IMR-90 (cell line): ENCODE data around the gene ST8SIA4. TPM values are rescaled to one million over a fixed set of nuclear protein-coding genes. Genes with fewer than 3 reads are reported as not detected.

Source experiments
- ATAC-seq: fragments of 200-7000 bp; cut with Tn5 transposase; 2 replicates; pipeline ENCODE4 v1.9.1; 2020; ENCODE audit warnings: low read depth, mild to moderate bottlenecking, moderate library complexity
- BruUV-seq: library from RNA; stranded (reverse); fragments of 400-500 nt; replicated peaks from 2 replicates; lab custom pipeline; 2021; lab: Mats Ljungman, UMichigan
- CTCF ChIA-PET: fragments of 300-600 bp; formaldehyde crosslinking; extraction: SDS; loops from one replicate; lab custom pipeline; 2021; ENCODE audit warnings: antibody characterized with exemption; lab: Yijun Ruan, JAX
- POLR2A ChIA-PET: fragments of 300-600 bp; sonication (Branson Sonifier 250); formaldehyde crosslinking; loops from one replicate; lab custom pipeline; 2022; ENCODE audit warnings: antibody characterized with exemption; ENCODE audit not compliant: unreplicated experiment; lab: Charles Lee
- DNase-seq: peaks from one replicate; pipeline ENCODE4 v3.0.0; 2013
- H2AFZ ChIP-seq: replicated peaks from 2 replicates; pipeline ENCODE3; 2013; ENCODE audit warnings: low read length, mild to moderate bottlenecking; ENCODE audit not compliant: poor library complexity
- H2AK5ac ChIP-seq: 2 replicates; pipeline ENCODE4 v1.6.1; 2013; ENCODE audit warnings: low read depth, low read length, inconsistent platforms
- H2AK9ac ChIP-seq: replicated peaks from 2 replicates; pipeline ENCODE3; 2013; ENCODE audit warnings: mild to moderate bottlenecking, low read depth, low read length, moderate library complexity; ENCODE audit not compliant: poor library complexity
- H2BK120ac ChIP-seq: 2 replicates; pipeline ENCODE4 v1.6.1; 2013; ENCODE audit warnings: low read depth, low read length, inconsistent platforms
- H2BK15ac ChIP-seq: 3 replicates; pipeline ENCODE4 v1.6.1; 2013; ENCODE audit warnings: low read depth, low read length, inconsistent platforms
- H2BK20ac ChIP-seq: 2 replicates; pipeline ENCODE4 v1.6.1; 2013; ENCODE audit warnings: low read depth, mild to moderate bottlenecking, inconsistent platforms, low read length, moderate library complexity
- H2BK5ac ChIP-seq: 2 replicates; pipeline ENCODE4 v1.6.1; 2013; ENCODE audit warnings: mild to moderate bottlenecking, low read depth, low read length, inconsistent platforms; ENCODE audit not compliant: poor library complexity, severe bottlenecking
- H3K14ac ChIP-seq: replicated peaks from 2 replicates; pipeline ENCODE4 v1.6.1; 2013; ENCODE audit warnings: low read depth, low read length, inconsistent platforms
- H3K18ac ChIP-seq: 2 replicates; pipeline ENCODE4 v1.6.1; 2013; ENCODE audit warnings: low read depth, low read length, control low read depth
- H3K23ac ChIP-seq: 2 replicates; pipeline ENCODE4 v1.6.1; 2013; ENCODE audit warnings: low read depth, low read length, inconsistent platforms
- H3K27ac ChIP-seq: 2 replicates; pipeline ENCODE4 v1.5.1; 2013; ENCODE audit warnings: mild to moderate bottlenecking, control low read depth, low read length; ENCODE audit not compliant: insufficient read depth
- H3K27me3 ChIP-seq: 2 replicates; pipeline ENCODE4 v1.6.1; 2013; ENCODE audit warnings: low read length; ENCODE audit not compliant: control insufficient read depth, insufficient read depth
- H3K36me3 ChIP-seq: 2 replicates; pipeline ENCODE4 v1.6.1; 2013; ENCODE audit warnings: low read length, mixed read lengths; ENCODE audit not compliant: control insufficient read depth, insufficient read depth
- H3K4ac ChIP-seq: 2 replicates; pipeline ENCODE4 v1.6.1; 2013; ENCODE audit warnings: low read depth, low read length, inconsistent platforms
- H3K4me1 ChIP-seq: 2 replicates; pipeline ENCODE4 v1.6.1; 2013; ENCODE audit warnings: low read length, mixed read lengths; ENCODE audit not compliant: control insufficient read depth, insufficient read depth
- H3K4me2 ChIP-seq: 2 replicates; pipeline ENCODE4 v1.6.1; 2013; ENCODE audit warnings: low read depth, mild to moderate bottlenecking, control low read depth, low read length, moderate library complexity
- H3K4me3 ChIP-seq: 2 replicates; pipeline ENCODE4 v1.5.1; 2013; ENCODE audit warnings: low read depth, mild to moderate bottlenecking, control low read depth, low read length, moderate library complexity; ENCODE audit not compliant: insufficient read depth
- H3K56ac ChIP-seq: 2 replicates; pipeline ENCODE4 v1.6.1; 2013; ENCODE audit warnings: low read length, inconsistent platforms; ENCODE audit not compliant: insufficient read depth; ENCODE audit errors: extremely low read depth
- H3K79me1 ChIP-seq, 2 experiments: 2 replicates each; pipeline ENCODE4 v1.6.1; 2013; ENCODE audit warnings: low read length in 2 of 2, inconsistent platforms in 1 of 2, low read depth in 1 of 2
- H3K9ac ChIP-seq: 2 replicates; pipeline ENCODE4 v1.6.1; 2013; ENCODE audit warnings: low read depth, low read length, control low read depth
- H3K9me1 ChIP-seq: 2 replicates; pipeline ENCODE4 v1.6.1; 2013; ENCODE audit warnings: low read length, inconsistent platforms; ENCODE audit not compliant: insufficient read depth
- H3K9me3 ChIP-seq: 2 replicates; pipeline ENCODE4 v1.6.1; 2013; ENCODE audit warnings: low read length; ENCODE audit not compliant: control insufficient read depth, insufficient read depth
- H4K20me1 ChIP-seq: 2 replicates; pipeline ENCODE4 v1.6.1; 2013; ENCODE audit warnings: low read length, inconsistent platforms; ENCODE audit not compliant: insufficient read depth
- H4K5ac ChIP-seq: 2 replicates; pipeline ENCODE4 v1.6.1; 2013; ENCODE audit warnings: mild to moderate bottlenecking, low read depth, low read length, control low read depth
- H4K8ac ChIP-seq, 2 experiments: 2 replicates each; pipeline ENCODE4 v1.6.1; 2013; ENCODE audit warnings: low read depth in 2 of 2, low read length in 2 of 2, control low read depth in 1 of 2, inconsistent platforms in 1 of 2
- H4K91ac ChIP-seq: 2 replicates; pipeline ENCODE4 v1.6.1; 2013; ENCODE audit warnings: low read depth, low read length, inconsistent platforms; ENCODE audit not compliant: insufficient read depth
- BHLHE40 ChIP-seq: fragments of 150-350 bp; IDR thresholded peaks from 2 replicates; pipeline ENCODE4 v1.6.1; 2016; ENCODE audit warnings: mild to moderate bottlenecking, low read depth, low read length
- CEBPB ChIP-seq: IDR thresholded peaks from 2 replicates; pipeline ENCODE4 v1.6.1; 2012; ENCODE audit warnings: low read depth, low read length, improper control_type of control experiment
- ELK1 ChIP-seq: fragments of 150-350 bp; IDR thresholded peaks from 2 replicates; pipeline ENCODE4 v1.6.1; 2016; ENCODE audit warnings: low read depth, mild to moderate bottlenecking, low read length, moderate library complexity, borderline replicate concordance
- FOS ChIP-seq: fragments of 150-350 bp; IDR thresholded peaks from 2 replicates; pipeline ENCODE4 v1.6.1; 2016; ENCODE audit warnings: low read depth, low read length
- MAFK ChIP-seq: IDR thresholded peaks from 2 replicates; pipeline ENCODE4 v1.6.1; 2012; ENCODE audit warnings: low read depth, low read length, improper control_type of control experiment
- POLR2A ChIP-seq: IDR thresholded peaks from 2 replicates; pipeline ENCODE4 v1.6.1; 2012; ENCODE audit warnings: mild to moderate bottlenecking, low read depth, low read length
- RCOR1 ChIP-seq: IDR thresholded peaks from 2 replicates; pipeline ENCODE4 v1.6.1; 2012; ENCODE audit warnings: mild to moderate bottlenecking, low read length, improper control_type of control experiment; ENCODE audit not compliant: insufficient replicate concordance
- USF2 ChIP-seq: fragments of 150-350 bp; IDR thresholded peaks from 2 replicates; pipeline ENCODE4 v1.6.1; 2017; ENCODE audit warnings: mild to moderate bottlenecking, antibody characterized with exemption, low read length, low read depth
- WGBS, 2 experiments: methylation state at CpG; one replicate each; pipeline versions ENCODE4 v1.1.5 to v1.1.7; 2013; ENCODE audit warnings: missing lambda C conversion rate in 2 of 2; ENCODE audit not compliant: insufficient read length in 1 of 2; ENCODE audit errors: extremely low coverage in 2 of 2; 5-methylcytosine and 5-hydroxymethylcytosine counted together
- dilution Hi-C: fragments of 300-500 bp; cut with HindIII; formaldehyde crosslinking; loops from one replicate; pipeline ENCODE4 v1.14.3; 2018; ENCODE audit warnings: low sequenced_read_pairs; ENCODE audit not compliant: unreplicated experiment
- in situ Hi-C: fragments of 300-500 bp; cut with MboI; formaldehyde crosslinking; loops from 3 replicates; pipeline ENCODE4 v1.14.3; 2019; ENCODE audit warnings: low sequenced_read_pairs, inconsistent platforms, mixed read lengths
- intact Hi-C: fragments of 100-400 bp; cut with micrococcal nuclease; formaldehyde crosslinking; loops from 2 replicates; pipeline ENCODE4 v1.10.0; 2022
- polyA plus RNA-seq, 3 experiments: library from polyadenylated mRNA; depleted of rRNA; stranded (reverse); fragments of >200 nt; gene quantifications; 2 replicates each; pipeline ENCODE4 v1.2.3, GENCODE V29; 2012; ENCODE audit warnings: low replicate concordance in 1 of 3
- total RNA-seq: library from RNA; depleted of rRNA; stranded (reverse); fragments of >200 nt; gene quantifications from 2 replicates; pipeline ENCODE4 v1.2.3, GENCODE V29; 2012

Gene ST8SIA4
- total and polyA plus RNA-seq, 2 of the 4 experiments (the other 2 are of a cell fraction): 0.02 to 0.18 TPM

- Histone ChIP-seq H3K4ac (no peak overlapping the region), H3K9ac (no peak overlapping the region), H2AFZ (no peak overlapping the region), H3K27ac (no peak overlapping the region), H3K4me3 (no peak overlapping the region), H4K8ac (no peak overlapping the region), H3K4me1 (no peaks in the 10 kb centered on the region), H3K14ac (no peak overlapping the region), H3K27me3 (no peaks in the 10 kb centered on the region), H4K5ac (no peak overlapping the region), H2AK5ac (no peak overlapping the region), H2AK9ac (no peak overlapping the region), H3K18ac (no peak overlapping the region), H2BK15ac (no peak overlapping the region), H2BK5ac (no peak overlapping the region), H2BK120ac (no peak overlapping the region), H3K4me2 (no peak overlapping the region), H3K9me1 (no peaks in the 10 kb centered on the region), H4K20me1 (no peaks in the 10 kb centered on the region), H3K23ac (no peak overlapping the region), H3K79me1 (no peaks in the 10 kb centered on the region), H3K36me3 (no peaks in the 10 kb centered on the region), H2BK20ac (no peak overlapping the region), H3K9me3 (no peaks in the 10 kb centered on the region), H3K56ac (no peak overlapping the region), H4K91ac (no peak overlapping the region)
- POLR2A ChIA-PET: no interaction called here
- TF ChIP-seq CEBPB (no peak), USF2 (no peak), ELK1 (no peak), FOS (no peak), RCOR1 (no peak), POLR2A (no peak), MAFK (no peak), BHLHE40 (no peak)
- in situ Hi-C loops (no loop called here), dilution Hi-C loops (no loop called here), intact Hi-C loops (no loop called here)
- no peak for ATAC-seq
- CTCF ChIA-PET: no interaction called here
- DNase-seq: no peak
- no CpG with 5 or more reads among the region's 3 CpGs for WGBS, 2 experiments
- BruUV-seq: no TSS peak
These were observed 41.9 kb downstream of the ST8SIA4 start for GRCh38 chr5:100861148-100861547.
